H1 (cell line): ENCODE measurements around the gene CSNK1G3. TPM values are rescaled to one million over a fixed set of nuclear protein-coding genes. Genes with fewer than 3 reads are reported as not detected.

Experiments
- ATF3 ChIP-seq: IDR thresholded peaks from 2 replicates; pipeline ENCODE4 v1.6.1; 2011; ENCODE audit warnings: low read depth, mild to moderate bottlenecking, low read length; ENCODE audit not compliant: insufficient read depth
- polyA plus RNA-seq, 7 experiments: library from polyadenylated mRNA; depleted of rRNA in 3 of 7; stranded (reverse) in 5 of 7; unstranded in 2 of 7; fragments of >200 nt in 5 of 7; fragments of 200-250 nt in 2 of 7; gene quantifications; 1 replicate in 5 of 7; 2 replicates in 1 of 7; 4 replicates in 1 of 7; pipeline versions ENCODE4 v1.2.1 to v1.2.3, GENCODE V29; 2011 to 2013; ENCODE audit warnings: missing spikeins in 2 of 7, mixed read lengths in 2 of 7
- total RNA-seq: library from RNA; stranded (reverse); fragmentation: NEBNext Ultra II Directional; extraction: Animal tissue kit (Norgen Biotek cat#: 25700); gene quantifications from 2 replicates; pipeline ENCODE4 v1.2.1, GENCODE V29; 2021

Gene CSNK1G3
- total and polyA plus RNA-seq, 2 of the 8 experiments (the other 6 are each of a cell fraction or from before 2014, with no cell fraction given), result 10.6 to 58.9 TPM

- TF ChIP-seq ATF3, result no peak
- TF ChIP-seq, all 59 proteins: peak for 0
Observed at GRCh38 chr5:123517476-123517875, 5.5 kb downstream of the CSNK1G3 start (continued).
